ENCODE data around the gene LRP5.

DNA sequence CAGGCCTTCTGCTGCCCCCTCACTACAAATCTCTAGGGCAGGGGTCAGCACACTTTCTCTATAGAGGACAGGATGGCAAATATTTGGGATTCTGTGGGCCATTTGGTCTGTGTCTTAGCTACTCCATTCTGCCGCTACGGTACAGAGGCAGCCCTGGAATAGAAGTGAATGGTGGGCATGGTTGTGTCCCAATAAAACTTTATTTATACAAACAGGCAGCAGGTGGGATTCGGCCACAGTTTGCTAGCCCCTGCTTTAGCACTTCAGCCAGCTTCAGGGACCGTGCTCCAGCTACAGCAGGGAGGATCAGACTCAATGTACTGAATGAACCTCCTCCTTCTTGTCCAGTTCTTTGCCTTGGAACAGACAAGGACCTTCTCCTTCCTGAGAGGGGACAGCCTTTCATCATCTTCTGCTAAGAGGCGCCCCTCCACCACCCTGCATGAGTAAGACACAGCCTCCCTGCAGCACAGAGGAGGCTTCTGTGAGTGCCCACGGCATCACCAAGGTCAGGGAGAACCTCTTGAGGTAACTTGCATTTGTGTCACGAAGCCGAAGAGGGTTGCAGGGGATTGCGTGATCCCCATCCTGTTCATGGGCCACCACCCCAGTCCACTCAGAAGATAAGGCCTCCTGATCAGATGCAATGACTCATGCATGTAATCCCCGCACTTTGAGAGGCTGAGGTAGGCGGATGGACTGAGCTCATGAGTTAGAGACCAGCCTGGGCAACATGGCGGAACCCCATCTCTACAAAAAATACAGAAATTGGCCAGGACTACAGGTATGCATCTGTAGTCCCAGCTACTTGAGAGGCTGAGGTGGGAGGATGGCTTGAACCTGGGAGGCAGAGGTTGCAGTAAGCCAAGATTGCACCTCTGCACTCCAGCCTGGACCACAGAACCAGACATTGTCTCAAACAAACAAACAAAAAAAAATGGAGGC, 45.2 kb upstream of the LRP5 start:
- TF ChIP-seq, protein P1, sequence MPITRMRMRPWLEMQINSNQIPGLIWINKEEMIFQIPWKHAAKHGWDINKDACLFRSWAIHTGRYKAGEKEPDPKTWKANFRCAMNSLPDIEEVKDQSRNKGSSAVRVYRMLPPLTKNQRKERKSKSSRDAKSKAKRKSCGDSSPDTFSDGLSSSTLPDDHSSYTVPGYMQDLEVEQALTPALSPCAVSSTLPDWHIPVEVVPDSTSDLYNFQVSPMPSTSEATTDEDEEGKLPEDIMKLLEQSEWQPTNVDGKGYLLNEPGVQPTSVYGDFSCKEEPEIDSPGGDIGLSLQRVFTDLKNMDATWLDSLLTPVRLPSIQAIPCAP (CRISPR knock-in tag; IDR thresholded peaks at IDR 0.05), result no peak
- TF ChIP-seq, protein P2, sequence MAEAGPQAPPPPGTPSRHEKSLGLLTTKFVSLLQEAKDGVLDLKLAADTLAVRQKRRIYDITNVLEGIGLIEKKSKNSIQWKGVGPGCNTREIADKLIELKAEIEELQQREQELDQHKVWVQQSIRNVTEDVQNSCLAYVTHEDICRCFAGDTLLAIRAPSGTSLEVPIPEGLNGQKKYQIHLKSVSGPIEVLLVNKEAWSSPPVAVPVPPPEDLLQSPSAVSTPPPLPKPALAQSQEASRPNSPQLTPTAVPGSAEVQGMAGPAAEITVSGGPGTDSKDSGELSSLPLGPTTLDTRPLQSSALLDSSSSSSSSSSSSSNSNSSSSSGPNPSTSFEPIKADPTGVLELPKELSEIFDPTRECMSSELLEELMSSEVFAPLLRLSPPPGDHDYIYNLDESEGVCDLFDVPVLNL (CRISPR knock-in tag; IDR thresholded peaks at IDR 0.05; ENCODE audit: borderline replicate concordance, low read depth), result no peak
- TF ChIP-seq, protein P3, sequence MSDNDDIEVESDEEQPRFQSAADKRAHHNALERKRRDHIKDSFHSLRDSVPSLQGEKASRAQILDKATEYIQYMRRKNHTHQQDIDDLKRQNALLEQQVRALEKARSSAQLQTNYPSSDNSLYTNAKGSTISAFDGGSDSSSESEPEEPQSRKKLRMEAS (CRISPR knock-in tag; IDR thresholded peaks at IDR 0.05), result no peak
- TF ChIP-seq, protein P4, sequence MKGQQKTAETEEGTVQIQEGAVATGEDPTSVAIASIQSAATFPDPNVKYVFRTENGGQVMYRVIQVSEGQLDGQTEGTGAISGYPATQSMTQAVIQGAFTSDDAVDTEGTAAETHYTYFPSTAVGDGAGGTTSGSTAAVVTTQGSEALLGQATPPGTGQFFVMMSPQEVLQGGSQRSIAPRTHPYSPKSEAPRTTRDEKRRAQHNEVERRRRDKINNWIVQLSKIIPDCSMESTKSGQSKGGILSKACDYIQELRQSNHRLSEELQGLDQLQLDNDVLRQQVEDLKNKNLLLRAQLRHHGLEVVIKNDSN (CRISPR knock-in tag; IDR thresholded peaks at IDR 0.05), result no peak
- TF ChIP-seq SP1 (CRISPR knock-in tag; conservative IDR thresholded peaks at IDR 0.05), result no peak
- TF ChIP-seq, protein P5, sequence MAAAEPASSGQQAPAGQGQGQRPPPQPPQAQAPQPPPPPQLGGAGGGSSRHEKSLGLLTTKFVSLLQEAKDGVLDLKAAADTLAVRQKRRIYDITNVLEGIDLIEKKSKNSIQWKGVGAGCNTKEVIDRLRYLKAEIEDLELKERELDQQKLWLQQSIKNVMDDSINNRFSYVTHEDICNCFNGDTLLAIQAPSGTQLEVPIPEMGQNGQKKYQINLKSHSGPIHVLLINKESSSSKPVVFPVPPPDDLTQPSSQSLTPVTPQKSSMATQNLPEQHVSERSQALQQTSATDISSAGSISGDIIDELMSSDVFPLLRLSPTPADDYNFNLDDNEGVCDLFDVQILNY (CRISPR knock-in tag; IDR thresholded peaks at IDR 0.05), result no peak
- TF ChIP-seq, protein P6, sequence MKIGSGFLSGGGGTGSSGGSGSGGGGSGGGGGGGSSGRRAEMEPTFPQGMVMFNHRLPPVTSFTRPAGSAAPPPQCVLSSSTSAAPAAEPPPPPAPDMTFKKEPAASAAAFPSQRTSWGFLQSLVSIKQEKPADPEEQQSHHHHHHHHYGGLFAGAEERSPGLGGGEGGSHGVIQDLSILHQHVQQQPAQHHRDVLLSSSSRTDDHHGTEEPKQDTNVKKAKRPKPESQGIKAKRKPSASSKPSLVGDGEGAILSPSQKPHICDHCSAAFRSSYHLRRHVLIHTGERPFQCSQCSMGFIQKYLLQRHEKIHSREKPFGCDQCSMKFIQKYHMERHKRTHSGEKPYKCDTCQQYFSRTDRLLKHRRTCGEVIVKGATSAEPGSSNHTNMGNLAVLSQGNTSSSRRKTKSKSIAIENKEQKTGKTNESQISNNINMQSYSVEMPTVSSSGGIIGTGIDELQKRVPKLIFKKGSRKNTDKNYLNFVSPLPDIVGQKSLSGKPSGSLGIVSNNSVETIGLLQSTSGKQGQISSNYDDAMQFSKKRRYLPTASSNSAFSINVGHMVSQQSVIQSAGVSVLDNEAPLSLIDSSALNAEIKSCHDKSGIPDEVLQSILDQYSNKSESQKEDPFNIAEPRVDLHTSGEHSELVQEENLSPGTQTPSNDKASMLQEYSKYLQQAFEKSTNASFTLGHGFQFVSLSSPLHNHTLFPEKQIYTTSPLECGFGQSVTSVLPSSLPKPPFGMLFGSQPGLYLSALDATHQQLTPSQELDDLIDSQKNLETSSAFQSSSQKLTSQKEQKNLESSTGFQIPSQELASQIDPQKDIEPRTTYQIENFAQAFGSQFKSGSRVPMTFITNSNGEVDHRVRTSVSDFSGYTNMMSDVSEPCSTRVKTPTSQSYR (CRISPR knock-in tag; IDR thresholded peaks at IDR 0.05), result no peak
- TF ChIP-seq GTF2I (CRISPR knock-in tag; conservative IDR thresholded peaks at IDR 0.05), result no peak
- TF ChIP-seq, protein P7, sequence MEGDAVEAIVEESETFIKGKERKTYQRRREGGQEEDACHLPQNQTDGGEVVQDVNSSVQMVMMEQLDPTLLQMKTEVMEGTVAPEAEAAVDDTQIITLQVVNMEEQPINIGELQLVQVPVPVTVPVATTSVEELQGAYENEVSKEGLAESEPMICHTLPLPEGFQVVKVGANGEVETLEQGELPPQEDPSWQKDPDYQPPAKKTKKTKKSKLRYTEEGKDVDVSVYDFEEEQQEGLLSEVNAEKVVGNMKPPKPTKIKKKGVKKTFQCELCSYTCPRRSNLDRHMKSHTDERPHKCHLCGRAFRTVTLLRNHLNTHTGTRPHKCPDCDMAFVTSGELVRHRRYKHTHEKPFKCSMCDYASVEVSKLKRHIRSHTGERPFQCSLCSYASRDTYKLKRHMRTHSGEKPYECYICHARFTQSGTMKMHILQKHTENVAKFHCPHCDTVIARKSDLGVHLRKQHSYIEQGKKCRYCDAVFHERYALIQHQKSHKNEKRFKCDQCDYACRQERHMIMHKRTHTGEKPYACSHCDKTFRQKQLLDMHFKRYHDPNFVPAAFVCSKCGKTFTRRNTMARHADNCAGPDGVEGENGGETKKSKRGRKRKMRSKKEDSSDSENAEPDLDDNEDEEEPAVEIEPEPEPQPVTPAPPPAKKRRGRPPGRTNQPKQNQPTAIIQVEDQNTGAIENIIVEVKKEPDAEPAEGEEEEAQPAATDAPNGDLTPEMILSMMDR (IDR thresholded peaks at IDR 0.05), result no peak
- no peak for TF ChIP-seq KAT7 (CRISPR knock-in tag; IDR thresholded peaks at IDR 0.05; ENCODE audit: borderline replicate concordance)
- TF ChIP-seq ATF1 (CRISPR knock-in tag; IDR thresholded peaks at IDR 0.05), result no peak
- TF ChIP-seq, protein P8, sequence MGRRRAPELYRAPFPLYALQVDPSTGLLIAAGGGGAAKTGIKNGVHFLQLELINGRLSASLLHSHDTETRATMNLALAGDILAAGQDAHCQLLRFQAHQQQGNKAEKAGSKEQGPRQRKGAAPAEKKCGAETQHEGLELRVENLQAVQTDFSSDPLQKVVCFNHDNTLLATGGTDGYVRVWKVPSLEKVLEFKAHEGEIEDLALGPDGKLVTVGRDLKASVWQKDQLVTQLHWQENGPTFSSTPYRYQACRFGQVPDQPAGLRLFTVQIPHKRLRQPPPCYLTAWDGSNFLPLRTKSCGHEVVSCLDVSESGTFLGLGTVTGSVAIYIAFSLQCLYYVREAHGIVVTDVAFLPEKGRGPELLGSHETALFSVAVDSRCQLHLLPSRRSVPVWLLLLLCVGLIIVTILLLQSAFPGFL (CRISPR knock-in tag; IDR thresholded peaks at IDR 0.05; ENCODE audit: borderline replicate concordance), result no peak
- no peak for TF ChIP-seq NR2C2 (CRISPR knock-in tag; IDR thresholded peaks at IDR 0.05)

Measured in WTC11 (cell line).